ENCODE data around the gene DSE.

The DSE gene

GRCh38 chr6:116485559-116486184 is 114.9 kb downstream of the DSE start:
- no peak for DNase-seq

DNA sequence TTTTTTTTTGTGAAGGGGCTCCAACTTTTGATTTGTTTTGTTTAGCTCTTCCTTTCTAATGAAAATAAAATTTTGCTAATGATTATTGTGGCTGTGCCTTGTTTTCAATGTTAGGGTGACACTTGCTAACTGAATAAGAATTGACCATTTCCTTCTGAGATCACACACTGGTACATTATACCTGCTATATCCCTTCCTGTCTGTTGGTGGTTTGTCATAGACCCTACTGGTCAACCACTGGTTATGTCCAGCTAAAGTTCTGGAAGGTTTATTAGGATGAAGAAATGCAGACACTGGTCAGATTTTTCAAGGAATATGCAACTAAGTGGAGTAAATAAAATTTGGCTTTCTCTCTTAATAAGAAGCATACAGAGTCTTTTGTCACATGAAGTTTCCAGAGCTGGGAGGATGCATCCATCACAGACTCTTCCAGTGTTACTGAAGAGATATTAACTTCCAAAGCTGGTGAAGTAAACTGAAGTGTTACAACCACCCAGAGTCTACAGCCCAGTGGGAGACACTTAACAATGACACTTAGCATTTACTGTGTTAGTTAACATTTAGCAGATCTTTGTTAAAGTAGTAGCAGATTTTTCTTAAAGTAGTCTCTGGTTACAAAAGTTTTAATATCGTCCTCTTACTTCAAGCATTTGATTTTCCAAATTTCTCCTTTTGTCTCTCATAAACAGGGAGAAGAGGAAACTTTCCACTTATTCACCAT is 121.0 kb downstream of the DSE start:
- DNase-seq: no peak

- no peak for DNase-seq
Measured at GRCh38 chr6:116492331-116493067, 121.8 kb downstream of the DSE start.

Measured in stimulated activated CD4-positive, alpha-beta T cell treated with anti-CD3 and anti-CD28 coated beads, Interleukin-2, amount 100 ng/mL, for 48 hours (primary cell).